ENCODE measurements around the gene ANKHD1.

Gene ANKHD1

GRCh38 chr5:140401362-140402257, at the start of gene ANKHD1 (continued):
- TF ChIP-seq ZNF548 (tag by site-specific recombination; IDR thresholded peaks at IDR 0.05) (no peak), ZNF843 (tag by site-specific recombination; IDR thresholded peaks at IDR 0.05) (peak; percentile 19; the same call in 1 of the 2 replicates), ZNF335 (tag by site-specific recombination; conservative IDR thresholded peaks at IDR 0.05) (peak; percentile 41), ZIC2 (tag by site-specific recombination; IDR thresholded peaks at IDR 0.05) (no peak), MZF1 (tag by site-specific recombination; IDR thresholded peaks at IDR 0.05; ENCODE audit: borderline replicate concordance) (no peak), ZNF426 (tag by site-specific recombination; IDR thresholded peaks at IDR 0.05) (no peak), BCL11B (tag by site-specific recombination; IDR thresholded peaks at IDR 0.05; ENCODE audit: low read depth) (peak; percentile 94), MYNN (tag by site-specific recombination; IDR thresholded peaks at IDR 0.05; ENCODE audit: borderline replicate concordance) (no peak), ZNF354C (tag by site-specific recombination; IDR thresholded peaks at IDR 0.05; ENCODE audit: borderline replicate concordance, low read depth) (no peak), ZNF2 (tag by site-specific recombination; IDR thresholded peaks at IDR 0.05) (peak; percentile 53; the same call in 1 of the 2 replicates), ZNF600 (tag by site-specific recombination; IDR thresholded peaks at IDR 0.05) (peak; percentile 38), ZBTB7A (tag by site-specific recombination; IDR thresholded peaks at IDR 0.05; ENCODE audit: low read depth) (no peak; the same call in 1 of the 2 replicates), GFI1B (tag by site-specific recombination; IDR thresholded peaks at IDR 0.05) (no peak), KLF9 (tag by site-specific recombination; IDR thresholded peaks at IDR 0.05; ENCODE audit: low read depth) (peak; percentile 35; the same call in 1 of the 2 replicates), ZNF501 (tag by site-specific recombination; IDR thresholded peaks at IDR 0.05) (peak; percentile 69; the same call in 1 of the 2 replicates), BCL11A (tag by site-specific recombination; IDR thresholded peaks at IDR 0.05; ENCODE audit: low read depth) (peak; percentile 48; the same call in 1 of the 2 replicates), EGR2 (tag by site-specific recombination; IDR thresholded peaks at IDR 0.05; ENCODE audit: low read depth) (peak; percentile 42), TCF7L2 (IDR thresholded peaks at IDR 0.05; ENCODE audit: borderline replicate concordance, low read depth, low read length) (0 out of 2 replicates have a peak, but pooled peaks have one; percentile 13), GLIS1 (tag by site-specific recombination; IDR thresholded peaks at IDR 0.05) (peak; percentile 27), ZNF132 (tag by site-specific recombination; IDR thresholded peaks at IDR 0.05; ENCODE audit: borderline replicate concordance) (no peak), SCRT2 (tag by site-specific recombination; IDR thresholded peaks at IDR 0.05) (peak; percentile 75)
- TF ChIP-seq, protein P1, sequence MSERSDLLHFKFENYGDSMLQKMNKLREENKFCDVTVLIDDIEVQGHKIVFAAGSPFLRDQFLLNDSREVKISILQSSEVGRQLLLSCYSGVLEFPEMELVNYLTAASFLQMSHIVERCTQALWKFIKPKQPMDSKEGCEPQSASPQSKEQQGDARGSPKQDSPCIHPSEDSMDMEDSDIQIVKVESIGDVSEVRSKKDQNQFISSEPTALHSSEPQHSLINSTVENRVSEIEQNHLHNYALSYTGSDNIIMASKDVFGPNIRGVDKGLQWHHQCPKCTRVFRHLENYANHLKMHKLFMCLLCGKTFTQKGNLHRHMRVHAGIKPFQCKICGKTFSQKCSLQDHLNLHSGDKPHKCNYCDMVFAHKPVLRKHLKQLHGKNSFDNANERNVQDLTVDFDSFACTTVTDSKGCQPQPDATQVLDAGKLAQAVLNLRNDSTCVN (tag by site-specific recombination; optimal IDR thresholded peaks at IDR 0.05) = peak; percentile 96
- TF ChIP-seq, protein P2, sequence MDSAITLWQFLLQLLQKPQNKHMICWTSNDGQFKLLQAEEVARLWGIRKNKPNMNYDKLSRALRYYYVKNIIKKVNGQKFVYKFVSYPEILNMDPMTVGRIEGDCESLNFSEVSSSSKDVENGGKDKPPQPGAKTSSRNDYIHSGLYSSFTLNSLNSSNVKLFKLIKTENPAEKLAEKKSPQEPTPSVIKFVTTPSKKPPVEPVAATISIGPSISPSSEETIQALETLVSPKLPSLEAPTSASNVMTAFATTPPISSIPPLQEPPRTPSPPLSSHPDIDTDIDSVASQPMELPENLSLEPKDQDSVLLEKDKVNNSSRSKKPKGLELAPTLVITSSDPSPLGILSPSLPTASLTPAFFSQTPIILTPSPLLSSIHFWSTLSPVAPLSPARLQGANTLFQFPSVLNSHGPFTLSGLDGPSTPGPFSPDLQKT (IDR thresholded peaks at IDR 0.05; ENCODE audit: borderline replicate concordance, low read depth, low read length) = peak; percentile 62; the same call in 1 of the 2 replicates
- TF ChIP-seq, protein P3, sequence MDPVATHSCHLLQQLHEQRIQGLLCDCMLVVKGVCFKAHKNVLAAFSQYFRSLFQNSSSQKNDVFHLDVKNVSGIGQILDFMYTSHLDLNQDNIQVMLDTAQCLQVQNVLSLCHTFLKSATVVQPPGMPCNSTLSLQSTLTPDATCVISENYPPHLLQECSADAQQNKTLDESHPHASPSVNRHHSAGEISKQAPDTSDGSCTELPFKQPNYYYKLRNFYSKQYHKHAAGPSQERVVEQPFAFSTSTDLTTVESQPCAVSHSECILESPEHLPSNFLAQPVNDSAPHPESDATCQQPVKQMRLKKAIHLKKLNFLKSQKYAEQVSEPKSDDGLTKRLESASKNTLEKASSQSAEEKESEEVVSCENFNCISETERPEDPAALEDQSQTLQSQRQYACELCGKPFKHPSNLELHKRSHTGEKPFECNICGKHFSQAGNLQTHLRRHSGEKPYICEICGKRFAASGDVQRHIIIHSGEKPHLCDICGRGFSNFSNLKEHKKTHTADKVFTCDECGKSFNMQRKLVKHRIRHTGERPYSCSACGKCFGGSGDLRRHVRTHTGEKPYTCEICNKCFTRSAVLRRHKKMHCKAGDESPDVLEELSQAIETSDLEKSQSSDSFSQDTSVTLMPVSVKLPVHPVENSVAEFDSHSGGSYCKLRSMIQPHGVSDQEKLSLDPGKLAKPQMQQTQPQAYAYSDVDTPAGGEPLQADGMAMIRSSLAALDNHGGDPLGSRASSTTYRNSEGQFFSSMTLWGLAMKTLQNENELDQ (tag by site-specific recombination; IDR thresholded peaks at IDR 0.05; ENCODE audit: low read depth) = no peak
- TF ChIP-seq, protein P4, sequence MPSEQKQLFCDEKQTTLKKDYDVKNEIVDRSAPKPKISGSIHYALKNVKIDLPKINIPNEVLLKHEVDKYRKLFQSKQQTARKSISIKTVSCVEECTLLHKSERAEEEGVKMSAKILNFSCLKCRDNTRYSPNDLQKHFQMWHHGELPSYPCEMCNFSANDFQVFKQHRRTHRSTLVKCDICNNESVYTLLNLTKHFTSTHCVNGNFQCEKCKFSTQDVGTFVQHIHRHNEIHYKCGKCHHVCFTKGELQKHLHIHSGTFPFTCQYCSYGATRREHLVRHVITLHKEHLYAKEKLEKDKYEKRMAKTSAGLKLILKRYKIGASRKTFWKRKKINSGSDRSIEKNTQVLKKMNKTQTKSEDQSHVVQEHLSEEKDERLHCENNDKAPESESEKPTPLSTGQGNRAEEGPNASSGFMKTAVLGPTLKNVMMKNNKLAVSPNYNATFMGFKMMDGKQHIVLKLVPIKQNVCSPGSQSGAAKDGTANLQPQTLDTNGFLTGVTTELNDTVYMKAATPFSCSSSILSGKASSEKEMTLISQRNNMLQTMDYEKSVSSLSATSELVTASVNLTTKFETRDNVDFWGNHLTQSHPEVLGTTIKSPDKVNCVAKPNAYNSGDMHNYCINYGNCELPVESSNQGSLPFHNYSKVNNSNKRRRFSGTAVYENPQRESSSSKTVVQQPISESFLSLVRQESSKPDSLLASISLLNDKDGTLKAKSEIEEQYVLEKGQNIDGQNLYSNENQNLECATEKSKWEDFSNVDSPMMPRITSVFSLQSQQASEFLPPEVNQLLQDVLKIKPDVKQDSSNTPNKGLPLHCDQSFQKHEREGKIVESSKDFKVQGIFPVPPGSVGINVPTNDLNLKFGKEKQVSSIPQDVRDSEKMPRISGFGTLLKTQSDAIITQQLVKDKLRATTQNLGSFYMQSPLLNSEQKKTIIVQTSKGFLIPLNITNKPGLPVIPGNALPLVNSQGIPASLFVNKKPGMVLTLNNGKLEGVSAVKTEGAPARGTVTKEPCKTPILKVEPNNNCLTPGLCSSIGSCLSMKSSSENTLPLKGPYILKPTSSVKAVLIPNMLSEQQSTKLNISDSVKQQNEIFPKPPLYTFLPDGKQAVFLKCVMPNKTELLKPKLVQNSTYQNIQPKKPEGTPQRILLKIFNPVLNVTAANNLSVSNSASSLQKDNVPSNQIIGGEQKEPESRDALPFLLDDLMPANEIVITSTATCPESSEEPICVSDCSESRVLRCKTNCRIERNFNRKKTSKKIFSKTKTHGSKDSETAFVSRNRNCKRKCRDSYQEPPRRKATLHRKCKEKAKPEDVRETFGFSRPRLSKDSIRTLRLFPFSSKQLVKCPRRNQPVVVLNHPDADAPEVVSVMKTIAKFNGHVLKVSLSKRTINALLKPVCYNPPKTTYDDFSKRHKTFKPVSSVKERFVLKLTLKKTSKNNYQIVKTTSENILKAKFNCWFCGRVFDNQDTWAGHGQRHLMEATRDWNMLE (tag by site-specific recombination; conservative IDR thresholded peaks at IDR 0.05; ENCODE audit: low read depth) = peak; percentile 67
- TF ChIP-seq, protein P5, sequence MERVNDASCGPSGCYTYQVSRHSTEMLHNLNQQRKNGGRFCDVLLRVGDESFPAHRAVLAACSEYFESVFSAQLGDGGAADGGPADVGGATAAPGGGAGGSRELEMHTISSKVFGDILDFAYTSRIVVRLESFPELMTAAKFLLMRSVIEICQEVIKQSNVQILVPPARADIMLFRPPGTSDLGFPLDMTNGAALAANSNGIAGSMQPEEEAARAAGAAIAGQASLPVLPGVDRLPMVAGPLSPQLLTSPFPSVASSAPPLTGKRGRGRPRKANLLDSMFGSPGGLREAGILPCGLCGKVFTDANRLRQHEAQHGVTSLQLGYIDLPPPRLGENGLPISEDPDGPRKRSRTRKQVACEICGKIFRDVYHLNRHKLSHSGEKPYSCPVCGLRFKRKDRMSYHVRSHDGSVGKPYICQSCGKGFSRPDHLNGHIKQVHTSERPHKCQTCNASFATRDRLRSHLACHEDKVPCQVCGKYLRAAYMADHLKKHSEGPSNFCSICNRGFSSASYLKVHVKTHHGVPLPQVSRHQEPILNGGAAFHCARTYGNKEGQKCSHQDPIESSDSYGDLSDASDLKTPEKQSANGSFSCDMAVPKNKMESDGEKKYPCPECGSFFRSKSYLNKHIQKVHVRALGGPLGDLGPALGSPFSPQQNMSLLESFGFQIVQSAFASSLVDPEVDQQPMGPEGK (tag by site-specific recombination; IDR thresholded peaks at IDR 0.05) = 0 out of 2 replicates have a peak, but pooled peaks have one; percentile 20

All from HEK293 (cell line).